Measurements from ENCODE around the gene FREM2.

Gene FREM2, protein sequence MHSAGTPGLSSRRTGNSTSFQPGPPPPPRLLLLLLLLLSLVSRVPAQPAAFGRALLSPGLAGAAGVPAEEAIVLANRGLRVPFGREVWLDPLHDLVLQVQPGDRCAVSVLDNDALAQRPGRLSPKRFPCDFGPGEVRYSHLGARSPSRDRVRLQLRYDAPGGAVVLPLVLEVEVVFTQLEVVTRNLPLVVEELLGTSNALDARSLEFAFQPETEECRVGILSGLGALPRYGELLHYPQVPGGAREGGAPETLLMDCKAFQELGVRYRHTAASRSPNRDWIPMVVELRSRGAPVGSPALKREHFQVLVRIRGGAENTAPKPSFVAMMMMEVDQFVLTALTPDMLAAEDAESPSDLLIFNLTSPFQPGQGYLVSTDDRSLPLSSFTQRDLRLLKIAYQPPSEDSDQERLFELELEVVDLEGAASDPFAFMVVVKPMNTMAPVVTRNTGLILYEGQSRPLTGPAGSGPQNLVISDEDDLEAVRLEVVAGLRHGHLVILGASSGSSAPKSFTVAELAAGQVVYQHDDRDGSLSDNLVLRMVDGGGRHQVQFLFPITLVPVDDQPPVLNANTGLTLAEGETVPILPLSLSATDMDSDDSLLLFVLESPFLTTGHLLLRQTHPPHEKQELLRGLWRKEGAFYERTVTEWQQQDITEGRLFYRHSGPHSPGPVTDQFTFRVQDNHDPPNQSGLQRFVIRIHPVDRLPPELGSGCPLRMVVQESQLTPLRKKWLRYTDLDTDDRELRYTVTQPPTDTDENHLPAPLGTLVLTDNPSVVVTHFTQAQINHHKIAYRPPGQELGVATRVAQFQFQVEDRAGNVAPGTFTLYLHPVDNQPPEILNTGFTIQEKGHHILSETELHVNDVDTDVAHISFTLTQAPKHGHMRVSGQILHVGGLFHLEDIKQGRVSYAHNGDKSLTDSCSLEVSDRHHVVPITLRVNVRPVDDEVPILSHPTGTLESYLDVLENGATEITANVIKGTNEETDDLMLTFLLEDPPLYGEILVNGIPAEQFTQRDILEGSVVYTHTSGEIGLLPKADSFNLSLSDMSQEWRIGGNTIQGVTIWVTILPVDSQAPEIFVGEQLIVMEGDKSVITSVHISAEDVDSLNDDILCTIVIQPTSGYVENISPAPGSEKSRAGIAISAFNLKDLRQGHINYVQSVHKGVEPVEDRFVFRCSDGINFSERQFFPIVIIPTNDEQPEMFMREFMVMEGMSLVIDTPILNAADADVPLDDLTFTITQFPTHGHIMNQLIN (N-terminal part only)

DNA sequence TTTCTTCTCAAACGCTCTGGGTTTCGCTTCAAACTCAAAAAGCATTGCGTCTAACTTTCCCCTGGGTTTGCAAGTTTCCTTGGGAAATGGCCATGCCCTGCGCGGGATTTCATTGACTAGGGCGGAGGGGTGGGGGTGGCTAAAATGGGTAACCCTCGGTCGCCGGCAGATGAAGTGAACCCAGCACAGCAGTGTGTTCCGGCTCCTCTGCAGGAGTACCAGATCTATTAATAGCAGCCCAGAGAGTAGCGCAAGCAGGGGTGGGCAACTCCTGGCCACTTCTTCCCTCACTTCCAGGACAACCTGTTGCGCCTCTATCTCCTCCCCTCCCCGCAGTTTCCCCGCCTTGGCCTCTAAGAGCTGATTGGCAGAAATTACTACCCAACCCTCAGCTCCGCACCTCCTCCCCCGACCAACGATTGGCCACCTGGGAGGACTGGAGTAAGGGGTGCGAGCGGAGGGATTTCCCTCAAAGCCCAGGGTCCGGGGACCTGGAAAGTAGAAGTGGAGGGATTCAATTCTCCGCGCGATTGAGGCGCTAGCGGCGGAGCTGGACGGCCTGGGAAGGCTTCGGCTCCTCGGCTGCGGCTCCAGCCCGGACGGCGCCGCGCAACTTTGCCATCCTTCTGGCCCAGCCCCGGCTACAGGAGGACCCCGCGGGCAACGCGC lies at the start of gene FREM2:
Gene FREM2 (plus strand): TSS at position 501 of the 669 bp plus-strand sequence. CDS start 268 bp downstream, outside the sequence.
- no peak for DNase-seq (ENCODE audit: low read depth in 2 of 2)

- no peak for DNase-seq (ENCODE audit: low read depth in 2 of 2)
These were observed 49.3 kb upstream of the FREM2 start for GRCh38 chr13:38637576-38637975.

- no peak for DNase-seq (ENCODE audit: low read depth in 2 of 2)
These were observed 45.5 kb upstream of the FREM2 start for GRCh38 chr13:38641164-38641948.

DNA sequence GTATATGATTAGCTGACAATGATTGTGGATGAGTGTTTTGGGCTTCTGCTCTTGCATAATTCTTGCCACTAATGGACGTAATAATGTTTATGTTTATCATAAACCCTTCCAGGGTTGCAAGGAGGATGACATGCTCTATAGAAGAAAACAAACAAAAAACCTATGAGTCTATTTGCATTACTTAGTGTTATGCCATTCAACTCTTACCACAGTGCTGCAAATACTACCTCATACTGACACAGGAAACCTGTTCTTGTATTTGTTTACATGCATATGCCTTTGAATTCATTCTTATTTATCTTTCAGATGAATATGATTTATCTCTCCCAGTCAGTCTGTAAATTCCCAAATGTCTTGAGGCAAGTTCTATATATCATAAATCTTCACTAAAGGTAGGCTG lies 39.6 kb upstream of the FREM2 start:
- DNase-seq (ENCODE audit: low read depth in 2 of 2): no peak

- DNase-seq (ENCODE audit: low read depth in 2 of 2): no peak
These were observed 38.0 kb upstream of the FREM2 start for GRCh38 chr13:38648912-38649311.

DNA sequence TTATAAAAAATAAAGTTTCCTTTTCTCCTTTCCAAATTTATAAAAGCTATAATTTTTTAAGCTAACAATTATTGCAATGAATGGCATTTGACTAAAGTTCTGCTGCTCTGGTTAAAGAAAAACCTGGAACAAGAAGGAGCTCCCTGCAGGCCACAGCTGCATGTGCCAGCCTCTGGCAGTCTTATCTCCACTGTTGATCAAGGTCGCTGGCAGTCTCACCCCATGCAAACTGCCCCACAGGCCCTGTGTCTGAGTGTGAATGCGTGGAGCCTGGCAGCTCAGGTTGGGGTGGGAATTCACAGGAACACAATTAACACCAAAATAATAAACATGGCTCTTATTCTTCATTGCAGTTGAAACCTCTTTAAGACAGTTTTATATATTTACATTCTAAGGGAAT lies 30.2 kb upstream of the FREM2 start:
- no peak for DNase-seq (ENCODE audit: low read depth in 2 of 2)

DNA sequence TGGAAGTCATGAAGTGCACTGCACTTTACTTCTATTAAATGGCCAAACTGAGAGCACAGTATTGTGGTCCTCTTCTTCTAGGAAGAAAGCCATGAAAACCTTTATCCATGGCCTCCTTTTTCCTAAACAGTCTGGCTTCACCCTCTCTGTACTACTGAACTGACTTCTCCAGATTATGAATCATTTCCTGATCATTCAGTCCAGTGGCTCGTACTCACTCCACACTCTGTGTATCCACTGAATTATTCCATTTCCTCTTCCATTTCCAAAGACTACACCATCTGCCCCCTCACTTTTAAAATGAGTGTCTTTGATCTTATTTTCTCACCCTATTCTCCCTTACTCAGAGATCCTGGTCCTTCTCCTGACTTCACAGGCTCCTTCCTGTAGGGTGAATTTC lies 29.7 kb upstream of the FREM2 start:
- peak in 1 of 2 experiments; percentile 3 for DNase-seq (ENCODE audit: low read depth in 2 of 2)

GRCh38 chr13:38658906-38659305 lies 28.0 kb upstream of the FREM2 start:
- DNase-seq (ENCODE audit: low read depth in 2 of 2): no peak

GRCh38 chr13:38661010-38661675 lies 25.7 kb upstream of the FREM2 start:
- no peak for DNase-seq (ENCODE audit: low read depth in 2 of 2)

DNA sequence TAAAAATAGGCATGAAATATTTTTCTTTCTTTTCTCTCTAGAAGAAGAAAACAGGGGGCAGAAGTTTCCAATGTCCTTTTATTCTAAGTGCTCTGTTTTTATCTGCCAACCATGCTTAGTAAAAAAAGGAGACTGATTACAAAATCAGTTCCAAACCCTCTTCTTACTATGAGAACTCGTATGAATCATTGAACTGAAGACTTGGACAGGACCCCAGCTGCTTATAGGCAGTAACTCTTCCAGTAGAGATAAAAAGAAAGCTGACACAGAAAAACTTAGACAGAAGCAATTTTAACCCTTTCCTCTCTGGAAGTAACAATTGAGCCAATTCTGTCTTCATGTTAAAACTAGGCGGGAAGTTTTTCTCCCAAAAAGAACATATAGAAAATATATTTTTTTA lies 24.5 kb upstream of the FREM2 start:
- DNase-seq (ENCODE audit: low read depth in 2 of 2): peak; percentile 39 to 45

DNA sequence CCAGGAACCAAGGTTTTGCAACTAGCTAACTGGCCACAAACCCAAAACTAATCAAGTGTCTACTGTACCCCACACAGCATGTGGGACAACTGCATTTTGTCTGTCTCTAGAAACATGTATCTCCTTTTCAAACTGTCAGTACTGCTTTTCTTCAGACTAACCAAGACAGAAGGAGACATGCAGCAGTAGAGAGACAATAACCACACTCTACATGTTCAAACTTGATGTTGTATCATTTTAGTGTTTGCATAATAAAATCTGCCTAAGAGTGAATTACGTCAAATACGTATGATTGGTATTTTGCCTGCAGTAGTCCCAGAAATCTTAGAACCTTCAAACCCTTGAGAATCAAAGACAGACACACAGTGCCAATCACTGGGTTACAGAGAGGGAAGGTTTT lies 22.0 kb upstream of the FREM2 start:
- no peak for DNase-seq (ENCODE audit: low read depth in 2 of 2)

- no peak for DNase-seq (ENCODE audit: low read depth in 2 of 2)
These were observed 19.3 kb upstream of the FREM2 start for GRCh38 chr13:38667526-38668109.

GRCh38 chr13:38669234-38669964 lies 17.5 kb upstream of the FREM2 start:
- DNase-seq (ENCODE audit: low read depth in 2 of 2): no peak

GRCh38 chr13:38670627-38671026 lies 16.2 kb upstream of the FREM2 start:
- no peak for DNase-seq (ENCODE audit: low read depth in 2 of 2)

DNA sequence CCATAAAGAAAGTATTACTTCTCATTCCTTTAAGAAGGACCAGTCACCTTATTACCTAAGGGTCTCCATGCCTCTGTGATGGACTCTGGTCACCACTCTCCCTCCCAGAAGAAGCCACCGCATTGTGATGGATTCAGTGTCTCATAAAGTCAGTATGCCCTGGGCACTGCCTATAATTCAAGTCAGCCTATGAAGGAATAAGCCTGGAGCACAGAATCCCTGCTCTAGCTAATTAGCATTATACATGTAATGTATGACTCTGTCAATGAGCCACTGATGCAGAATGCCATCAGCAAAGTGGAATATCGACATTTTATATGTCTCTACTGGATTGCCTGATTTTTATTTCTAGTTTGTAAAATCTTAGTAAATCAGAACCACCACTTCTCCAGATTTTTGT lies 14.9 kb upstream of the FREM2 start:
- DNase-seq (ENCODE audit: low read depth in 2 of 2): no peak

DNA sequence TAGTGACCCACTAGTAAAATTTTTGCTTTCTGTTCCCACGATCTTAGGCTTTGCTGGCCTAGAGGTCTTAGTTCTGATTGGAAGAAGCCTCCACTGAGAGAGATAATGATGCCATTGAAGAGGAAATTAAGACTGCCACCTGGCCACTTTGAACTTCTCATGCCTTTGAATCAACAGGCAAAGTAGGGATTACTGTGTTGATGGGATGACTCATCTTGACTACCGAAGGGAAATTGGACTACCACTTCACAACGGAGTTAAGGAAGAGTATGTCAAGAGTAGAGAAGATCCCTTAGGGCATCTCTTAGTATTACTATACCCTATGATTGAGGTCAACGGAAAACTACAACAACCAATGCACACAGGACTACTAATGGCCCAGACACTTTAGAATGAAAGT lies 12.7 kb upstream of the FREM2 start:
- DNase-seq (ENCODE audit: low read depth in 2 of 2): no peak

GRCh38 chr13:38680912-38681311 lies 6.0 kb upstream of the FREM2 start:
- no peak for DNase-seq (ENCODE audit: low read depth in 2 of 2)

- no peak for DNase-seq (ENCODE audit: low read depth in 2 of 2)
These were observed 2.2 kb upstream of the FREM2 start for GRCh38 chr13:38684714-38685113.

GRCh38 chr13:38685431-38685830 lies 1.4 kb upstream of the FREM2 start:
- no peak for DNase-seq (ENCODE audit: low read depth in 2 of 2)
